Measurements from ENCODE around the gene CSNK1G2. TPM values are rescaled to one million over a fixed set of nuclear protein-coding genes. Genes with fewer than 3 reads are reported as not detected.
"Not testable (repeated sequence)": the region's sequence is repeated elsewhere in the genome, so short reads cannot be mapped to it uniquely, and the experiment has no call there.

The CSNK1G2 gene
- total RNA-seq, 1 donor from 2014 or later: 94.3 TPM

DNA sequence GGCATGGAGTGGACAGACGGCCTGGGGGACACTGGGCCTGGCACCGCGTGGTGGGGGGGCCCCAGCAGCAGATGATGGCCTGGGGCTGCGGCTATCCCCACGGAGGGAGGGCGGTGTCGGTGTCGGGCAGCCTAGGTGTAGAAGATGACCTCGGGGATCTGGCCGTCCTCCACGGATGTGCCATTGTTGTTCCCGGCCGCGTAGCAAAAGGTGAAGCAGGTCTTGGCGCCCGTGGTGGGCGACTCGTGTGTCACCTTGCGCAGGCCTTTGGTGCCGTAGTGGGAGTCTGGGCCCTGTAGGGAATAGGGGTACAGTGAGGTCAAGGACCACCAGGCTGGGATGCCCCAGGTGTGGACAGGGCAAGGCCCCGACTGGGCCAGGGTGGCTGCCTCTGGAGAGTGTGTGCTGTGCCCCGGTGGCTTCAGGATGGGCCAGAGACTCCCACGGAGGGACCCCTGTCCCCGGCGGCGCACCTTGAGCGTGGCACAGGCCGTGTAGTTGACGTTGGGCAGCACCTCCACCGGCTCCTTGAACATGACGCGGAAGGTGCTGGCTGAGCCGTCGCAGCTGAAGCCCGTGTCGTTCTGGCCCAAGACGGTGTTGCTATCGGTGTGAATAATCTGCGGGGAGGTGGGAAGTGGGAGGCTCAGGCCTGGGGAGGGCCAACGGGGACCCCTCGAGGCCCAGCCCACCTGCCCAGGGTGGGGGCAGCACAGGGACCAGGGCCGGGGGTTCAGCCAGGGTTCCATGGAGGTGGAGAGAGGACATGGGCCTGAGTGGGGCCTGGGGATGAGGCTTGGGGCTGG lies 45.6 kb downstream of the CSNK1G2 start:
- intact Hi-C loops (cut with micrococcal nuclease): no loop called here

DNA sequence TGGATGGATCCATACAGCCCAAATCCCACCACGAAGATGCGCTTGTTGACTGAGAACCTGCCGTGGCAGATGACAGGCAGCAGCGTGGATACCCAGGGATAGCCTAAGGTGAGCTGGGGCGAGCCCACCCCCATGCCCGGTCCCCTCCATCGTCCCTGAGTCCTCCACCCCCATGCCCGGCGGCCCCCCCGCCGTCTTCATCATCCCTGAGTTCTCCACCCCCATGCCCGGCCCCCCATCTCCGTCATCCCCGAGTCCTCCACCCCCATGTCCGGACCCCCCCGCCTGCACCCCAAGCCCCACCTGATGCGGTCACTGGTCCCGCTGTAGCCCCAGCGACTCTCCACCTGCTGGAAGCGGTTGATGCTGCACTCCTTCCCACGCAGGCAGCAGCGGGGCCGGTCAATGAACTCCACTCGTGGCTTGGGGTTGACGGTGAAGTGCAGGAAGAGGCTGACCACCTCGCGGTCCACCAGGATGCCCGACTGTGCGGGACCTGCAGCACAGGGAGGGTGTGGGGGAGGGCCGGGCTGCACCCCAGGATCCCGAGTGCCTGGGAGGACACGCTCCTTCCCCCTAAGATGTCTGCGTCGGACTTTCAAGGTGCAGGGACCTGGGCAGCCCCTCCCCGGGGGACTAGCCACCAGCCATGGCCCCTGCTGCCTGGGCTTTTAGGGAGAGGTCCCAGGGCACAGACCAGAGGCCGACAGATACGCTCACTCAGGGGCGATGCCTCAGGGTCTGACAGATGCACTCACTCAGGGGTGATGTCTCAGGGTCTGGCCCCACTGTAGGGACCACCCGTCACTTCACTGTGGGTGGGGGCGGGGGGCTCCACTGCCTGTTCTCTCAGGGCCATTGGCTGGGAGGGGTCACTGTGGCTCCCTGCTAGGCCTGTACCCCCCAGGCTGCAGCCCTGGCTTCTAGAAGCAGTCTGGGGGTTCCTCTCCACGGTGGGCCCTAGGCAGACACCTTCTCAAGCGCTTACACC lies 46.5 kb downstream of the CSNK1G2 start:
- intact Hi-C loops (cut with micrococcal nuclease): no loop called here

DNA sequence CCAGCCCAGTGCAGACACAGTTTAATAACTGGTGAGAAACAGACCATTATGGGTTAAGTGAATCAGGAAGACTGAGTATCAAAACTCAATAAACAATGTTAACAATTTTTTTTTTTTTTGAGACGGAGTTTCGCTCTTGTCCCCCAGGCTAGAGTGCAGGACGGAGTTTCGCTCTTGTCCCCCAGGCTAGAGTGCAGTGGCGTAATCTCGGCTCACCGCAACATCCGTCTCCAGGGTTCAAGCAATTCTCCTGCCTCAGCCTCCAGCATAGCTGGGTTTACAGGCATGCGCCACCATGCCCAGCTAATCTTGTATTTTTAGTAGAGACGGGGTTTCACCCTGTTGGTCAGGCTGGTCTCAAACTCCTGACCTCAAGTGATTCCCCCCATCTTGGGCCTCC lies 47.5 kb downstream of the CSNK1G2 start:
- intact Hi-C loops (cut with micrococcal nuclease): not testable (repeated sequence)

DNA sequence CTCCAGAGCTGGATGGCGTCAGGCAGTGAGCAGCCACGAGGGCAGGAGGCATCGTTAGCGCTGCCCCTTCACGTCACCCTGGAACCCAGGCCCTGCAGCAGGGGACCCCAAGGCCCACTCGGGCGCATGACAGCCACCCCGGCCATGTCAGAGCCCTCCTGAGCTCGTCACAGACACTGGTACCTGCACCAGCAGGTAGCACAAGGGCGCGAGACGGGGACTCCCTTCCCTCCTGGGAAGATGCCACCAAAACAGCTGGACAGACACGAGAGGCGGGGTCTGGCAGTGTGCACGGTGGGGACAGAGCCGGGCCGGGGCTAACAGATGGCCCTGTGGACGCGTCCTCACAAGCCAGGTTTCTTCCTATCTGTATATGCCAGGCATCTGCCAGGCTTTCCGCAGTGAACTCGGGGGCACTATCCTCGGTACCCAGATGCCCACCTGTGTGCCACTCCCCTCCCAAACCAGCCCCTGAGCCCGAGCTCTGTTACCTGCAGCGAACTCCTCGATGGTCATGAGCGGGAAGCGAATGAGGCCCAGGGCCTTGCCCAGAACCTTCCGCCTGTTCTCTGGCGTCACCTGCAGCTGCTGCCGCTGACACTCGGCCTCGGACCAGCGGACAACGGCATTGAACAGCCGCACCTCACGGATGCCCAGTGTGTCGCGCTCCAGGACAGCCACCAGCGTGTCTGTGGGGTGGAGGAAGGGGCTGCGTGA lies 48.7 kb downstream of the CSNK1G2 start:
- intact Hi-C loops (cut with micrococcal nuclease): no loop called here

DNA sequence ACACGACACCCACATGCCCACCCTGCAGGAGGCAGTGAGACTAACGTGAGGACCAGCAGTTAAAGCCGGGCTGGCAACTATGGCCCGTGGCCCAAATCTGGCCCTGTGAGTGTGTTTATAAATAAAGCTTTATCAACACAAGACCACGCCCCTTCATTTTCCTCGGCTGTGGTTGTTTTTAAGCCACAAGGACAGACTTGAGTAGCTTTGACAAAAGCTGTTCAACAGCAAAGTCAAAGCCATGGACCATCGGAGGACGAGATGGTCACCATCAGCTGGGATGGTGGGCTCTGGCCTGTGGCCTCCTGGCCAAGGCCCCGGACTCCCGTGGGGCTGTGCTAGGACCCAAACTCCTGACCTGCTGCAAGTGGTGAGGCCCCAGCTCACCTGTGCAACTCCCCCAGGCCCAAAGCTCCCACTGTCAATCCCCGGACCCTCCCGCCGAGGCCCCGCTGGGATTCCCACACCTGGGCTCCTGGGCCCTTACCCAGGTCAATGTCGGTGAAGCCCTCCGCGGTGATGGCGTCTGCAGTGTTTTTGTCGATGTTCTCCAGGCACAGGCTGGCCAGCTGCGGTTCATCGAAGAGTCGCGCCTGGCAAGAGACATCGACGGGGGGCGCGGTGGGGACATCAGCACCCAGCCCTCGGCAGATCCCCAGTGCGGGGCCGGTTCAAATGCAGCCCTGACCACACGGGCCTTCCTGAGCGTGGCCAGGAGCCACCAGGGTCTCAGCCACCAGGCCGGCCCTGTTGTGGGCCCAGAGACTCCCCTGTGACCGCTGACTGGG lies 49.5 kb downstream of the CSNK1G2 start:
- intact Hi-C loops (cut with micrococcal nuclease): no loop called here

DNA sequence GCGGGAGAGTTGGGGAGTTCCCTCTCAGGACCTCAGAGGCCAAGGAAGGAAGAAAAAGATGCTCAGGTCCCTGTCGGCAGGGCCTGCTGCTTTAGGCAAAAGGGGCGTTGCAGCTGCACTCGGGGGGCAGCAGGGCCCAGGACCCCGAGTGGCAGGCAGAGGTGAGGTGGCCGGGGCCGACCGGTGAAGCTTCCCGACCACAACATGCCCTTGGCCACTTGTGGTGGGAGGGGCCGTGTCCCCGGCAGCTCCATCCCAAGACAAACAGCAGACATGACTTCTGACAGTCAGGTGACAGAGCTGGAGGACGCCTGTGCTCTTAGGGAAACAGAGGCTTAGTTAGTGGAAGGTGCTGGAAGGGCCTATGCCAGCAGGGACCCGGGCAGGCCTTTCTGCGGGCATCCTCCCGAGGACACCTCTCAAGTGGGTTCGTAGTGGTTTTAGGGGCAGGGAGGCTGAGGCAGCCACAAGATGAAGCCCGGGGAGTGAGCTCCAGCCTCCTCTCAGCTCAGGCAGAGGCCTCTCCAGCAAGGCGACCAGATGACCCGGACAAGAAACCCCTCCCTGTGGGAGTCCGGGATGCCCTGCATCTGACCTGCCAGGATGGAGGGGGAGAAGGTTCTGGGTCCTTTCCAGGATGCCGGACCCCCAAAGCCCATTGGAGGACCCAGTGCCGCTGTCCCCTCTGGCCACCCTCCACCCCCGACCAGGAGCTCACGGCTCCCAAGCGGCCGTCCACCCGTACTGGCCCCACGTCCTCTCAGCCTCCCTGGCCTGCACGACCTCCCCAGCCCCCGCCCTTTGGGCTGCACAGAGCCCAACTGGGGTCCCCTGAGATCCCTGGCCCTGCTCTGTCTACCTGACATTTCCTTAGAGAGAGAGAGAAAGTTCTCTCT lies 50.3 kb downstream of the CSNK1G2 start:
- intact Hi-C loops (cut with micrococcal nuclease): no loop called here

DNA sequence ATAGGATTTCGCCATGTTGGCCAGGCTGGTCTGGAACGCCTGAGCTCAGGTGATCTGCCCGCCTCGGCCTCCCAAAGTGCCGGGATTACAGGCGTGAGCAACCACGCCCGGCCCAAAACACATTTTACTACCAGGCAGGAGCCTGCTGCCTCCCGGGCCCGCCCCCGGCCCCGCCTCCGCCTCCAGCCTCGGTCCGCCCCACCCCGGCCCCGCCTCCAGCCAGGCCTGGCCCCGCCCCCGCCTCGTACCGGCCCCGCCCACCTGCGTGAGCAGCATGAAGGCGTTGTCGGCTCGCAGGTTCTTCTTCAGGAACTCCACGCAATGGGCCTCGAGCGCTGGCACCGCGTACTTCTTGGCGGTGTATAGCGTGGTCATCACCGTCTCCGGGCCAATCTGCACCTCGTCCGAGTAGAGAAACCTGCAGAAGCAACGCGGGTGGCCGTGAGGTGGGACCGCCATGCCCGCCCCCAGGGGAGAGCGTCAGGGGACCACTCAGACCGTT lies 51.8 kb downstream of the CSNK1G2 start:
- intact Hi-C loops (cut with micrococcal nuclease): no loop called here

DNA sequence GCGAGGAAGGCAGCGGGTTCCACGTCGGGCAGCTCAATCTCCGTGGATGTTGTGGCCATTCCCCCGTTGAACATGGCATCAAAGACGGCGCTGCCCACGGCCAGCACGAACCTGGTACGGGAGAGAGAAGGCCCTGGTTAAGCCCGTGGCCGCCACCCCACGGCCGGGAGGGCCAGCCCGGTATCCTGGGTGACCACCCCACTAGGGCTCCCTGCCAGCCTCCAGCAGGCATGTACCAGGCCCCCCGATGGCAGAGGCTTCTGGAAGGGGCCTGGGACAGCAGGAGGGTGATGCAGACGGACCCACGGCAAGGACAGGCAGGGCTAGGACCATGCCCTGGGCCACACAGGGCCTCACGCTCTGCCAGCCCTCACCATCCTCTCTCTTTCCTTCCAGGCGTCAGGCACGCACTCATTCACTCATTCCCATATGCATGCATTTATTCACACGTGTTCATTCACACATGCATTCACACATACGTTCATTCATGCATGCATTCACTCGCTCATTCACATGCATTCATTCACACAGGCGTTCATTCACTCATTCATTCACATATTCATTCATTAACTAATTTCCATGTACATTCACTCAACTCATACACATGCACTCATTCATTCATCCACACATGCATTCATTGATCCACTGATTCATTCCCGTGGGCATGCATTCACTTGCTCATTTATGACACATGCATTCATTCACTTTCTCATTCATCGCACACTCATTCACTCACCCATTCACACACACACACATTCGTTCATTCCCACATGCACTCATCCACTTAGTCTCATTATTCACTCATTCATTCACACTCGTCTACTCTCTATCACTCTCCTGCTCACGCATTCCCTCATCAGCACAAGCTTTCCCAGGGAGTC lies 56.6 kb downstream of the CSNK1G2 start:
- intact Hi-C loops (cut with micrococcal nuclease): no loop called here

DNA sequence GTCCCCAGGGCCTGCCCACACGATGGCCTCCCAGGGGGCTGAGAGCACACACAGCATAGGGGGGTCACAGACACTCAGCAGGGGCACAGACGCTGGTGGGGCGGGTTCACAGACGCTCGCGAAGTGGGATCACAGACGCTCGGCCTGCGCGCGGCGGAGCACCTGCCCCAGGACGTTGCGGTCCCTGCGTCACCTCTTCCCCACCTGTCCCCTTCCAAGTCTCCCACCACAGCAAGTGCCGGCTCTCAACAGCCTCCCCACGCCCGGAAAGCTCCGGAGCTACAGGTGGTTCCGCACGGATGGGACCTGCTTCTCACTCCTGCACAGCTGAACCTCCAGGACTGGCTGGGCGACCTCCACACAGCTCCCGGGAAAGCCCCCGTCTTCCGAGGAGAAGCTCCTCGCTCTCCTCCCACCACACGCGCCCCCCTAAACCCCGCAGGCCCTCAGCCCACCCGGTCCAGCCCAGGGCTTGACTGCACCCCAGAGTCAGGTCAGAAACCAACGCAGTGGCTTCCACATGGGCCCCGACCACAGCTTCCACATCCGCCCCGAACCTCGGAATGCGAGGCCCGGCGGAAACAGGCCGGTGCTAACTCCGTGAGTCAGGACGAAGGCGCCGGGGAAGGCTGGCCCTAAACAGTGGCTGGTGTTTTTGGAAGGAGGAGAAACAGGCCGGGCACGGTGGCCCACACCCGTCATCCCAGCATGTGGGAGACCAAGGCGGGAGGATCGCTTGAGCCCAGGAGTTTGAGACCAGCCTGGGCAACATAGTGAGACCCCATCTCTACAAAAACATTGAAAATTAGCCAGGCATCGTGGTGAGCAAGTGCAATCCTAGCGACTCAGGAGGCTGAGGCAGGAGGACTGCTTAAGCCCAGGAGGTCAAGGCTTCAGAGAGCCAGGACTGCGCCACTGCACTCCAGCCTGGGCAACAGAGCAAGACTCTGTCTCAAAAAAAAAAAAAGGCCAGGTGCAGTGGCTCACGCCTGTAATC lies 58.0 kb downstream of the CSNK1G2 start:
- intact Hi-C loops (cut with micrococcal nuclease): no loop called here

DNA sequence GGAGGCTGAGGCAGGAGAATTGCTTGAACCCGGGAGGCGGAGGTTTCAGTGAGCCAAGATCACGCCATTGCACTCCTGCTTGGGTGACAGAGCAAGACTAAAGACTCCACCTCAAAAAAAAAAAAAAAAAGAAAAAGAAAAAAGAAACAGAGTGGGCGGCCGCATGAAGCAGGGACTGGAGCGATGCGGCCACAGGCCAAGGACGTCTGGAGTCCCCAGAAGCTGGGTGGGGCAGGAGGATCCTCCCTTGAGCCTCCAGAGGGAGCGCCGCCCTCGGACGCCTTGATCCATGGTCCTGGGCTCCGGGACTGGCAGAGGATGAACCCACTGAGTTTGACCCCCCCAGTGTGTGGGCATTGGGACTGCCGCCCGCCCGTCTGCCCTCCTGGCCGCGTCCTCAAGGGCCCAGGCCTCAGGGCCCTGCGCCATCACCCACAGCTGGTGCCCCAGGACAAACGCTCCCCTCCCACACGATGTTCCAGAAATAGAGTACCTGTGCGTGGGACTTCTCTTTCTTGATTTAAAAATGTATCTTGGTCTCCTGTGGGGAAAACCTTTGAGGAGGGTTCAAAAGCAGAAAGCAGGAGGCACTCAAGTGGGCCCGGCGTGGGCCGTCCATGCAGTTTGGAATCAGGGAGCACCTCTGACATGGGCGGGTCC lies 59.0 kb downstream of the CSNK1G2 start:
- intact Hi-C loops (cut with micrococcal nuclease): no loop called here

DNA sequence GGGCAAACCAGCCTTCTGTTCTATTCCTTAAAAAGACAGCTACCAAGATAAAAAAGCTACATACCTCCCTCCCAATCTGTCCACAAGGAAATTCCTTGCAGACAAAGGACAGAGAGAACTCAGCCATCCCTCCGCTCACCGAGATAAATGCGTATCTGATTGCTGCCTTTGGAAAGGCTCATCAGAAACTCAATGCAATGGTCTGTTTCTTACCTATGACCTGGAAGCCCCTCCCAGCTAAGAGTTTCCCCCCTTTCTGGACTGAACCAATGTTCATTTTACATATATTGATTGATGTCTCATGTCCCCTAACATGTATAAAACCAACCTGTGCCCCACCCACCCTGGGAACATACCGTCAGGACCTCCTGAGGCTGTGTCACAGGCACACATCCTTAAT lies 62.9 kb downstream of the CSNK1G2 start:
- intact Hi-C loops (cut with micrococcal nuclease): no loop called here

DNA sequence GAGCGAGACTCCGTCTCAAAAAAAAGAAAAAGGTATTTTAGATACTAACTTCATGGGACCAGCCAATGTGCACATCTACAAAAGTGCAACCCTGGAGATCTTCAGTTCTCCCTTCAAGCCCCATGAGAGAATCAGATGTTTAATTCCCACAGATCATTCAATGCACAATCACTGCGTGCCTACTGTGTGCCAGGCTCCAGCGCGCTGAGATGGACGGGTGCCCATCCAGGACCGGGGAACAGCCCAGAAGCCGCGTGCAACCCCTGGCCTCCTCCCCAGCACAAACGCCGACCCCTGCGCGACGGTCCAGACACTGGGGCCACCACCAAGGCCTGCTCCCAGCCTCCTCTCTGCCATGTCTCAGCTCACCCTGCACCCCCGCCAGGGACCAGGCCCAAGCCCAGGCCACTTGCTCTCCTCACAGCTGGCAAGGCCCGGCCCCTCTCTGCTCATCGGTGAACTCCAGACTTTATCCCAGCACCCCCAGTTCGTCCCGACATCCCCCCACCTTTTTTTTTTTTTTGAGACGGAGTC lies 69.2 kb downstream of the CSNK1G2 start:
- intact Hi-C loops (cut with micrococcal nuclease): no loop called here

DNA sequence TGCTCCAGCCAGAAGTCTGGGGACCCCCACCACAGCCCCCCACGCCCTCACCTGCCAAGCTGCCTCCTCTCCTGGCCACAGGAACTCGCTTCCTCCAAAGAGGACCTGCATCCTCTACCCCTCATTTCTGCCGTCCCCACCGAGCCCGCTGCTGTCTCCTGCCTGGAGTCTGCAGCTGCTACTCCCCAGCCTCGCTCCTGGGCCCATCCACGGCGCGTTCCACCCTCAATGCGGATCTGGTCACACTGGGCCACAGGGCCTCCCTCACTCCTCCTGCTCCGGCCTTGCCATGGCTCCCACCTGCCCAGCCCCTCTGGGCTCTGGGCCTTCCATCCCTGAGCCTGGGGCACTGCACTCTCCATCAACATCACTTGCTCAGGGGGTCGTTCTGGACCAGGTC lies 70.2 kb downstream of the CSNK1G2 start:
- intact Hi-C loops (cut with micrococcal nuclease): no loop called here

DNA sequence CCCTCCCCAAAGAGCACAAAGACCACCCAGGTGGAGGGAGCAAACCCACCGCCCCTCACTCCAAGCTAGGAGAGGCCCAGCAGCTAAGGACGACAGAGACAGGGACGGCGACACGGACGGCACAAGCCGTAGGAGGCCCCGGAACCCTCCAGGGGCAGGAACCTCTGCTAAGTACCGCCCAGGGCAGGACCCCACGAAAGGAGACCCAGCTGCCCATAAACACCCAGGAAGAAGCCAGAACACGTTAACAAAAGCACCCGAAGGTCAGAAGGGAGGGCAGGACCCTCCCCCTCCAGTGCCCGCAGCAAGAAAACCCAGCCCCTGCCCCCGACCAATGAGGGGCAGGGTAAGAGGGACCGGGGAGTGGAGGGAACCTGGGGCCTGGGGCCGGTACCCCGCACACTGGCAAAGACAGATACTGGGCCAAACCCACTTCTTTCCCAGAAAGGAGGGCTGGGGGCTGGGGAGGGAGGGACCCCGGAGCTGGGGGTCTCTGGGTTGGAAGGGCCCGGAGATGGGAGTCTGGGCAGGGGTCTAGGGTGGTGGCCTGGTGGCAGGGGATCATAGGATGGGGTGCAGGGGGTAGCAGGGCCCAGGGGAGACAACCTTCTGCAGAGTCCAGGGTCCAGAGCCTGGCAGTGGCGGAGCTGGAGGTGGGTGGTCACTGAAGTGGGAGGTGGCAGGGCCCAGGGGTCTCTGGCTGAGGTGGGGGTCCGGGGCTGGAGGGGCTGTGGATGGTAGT lies 72.1 kb downstream of the CSNK1G2 start:
- intact Hi-C loops (cut with micrococcal nuclease): no loop called here

DNA sequence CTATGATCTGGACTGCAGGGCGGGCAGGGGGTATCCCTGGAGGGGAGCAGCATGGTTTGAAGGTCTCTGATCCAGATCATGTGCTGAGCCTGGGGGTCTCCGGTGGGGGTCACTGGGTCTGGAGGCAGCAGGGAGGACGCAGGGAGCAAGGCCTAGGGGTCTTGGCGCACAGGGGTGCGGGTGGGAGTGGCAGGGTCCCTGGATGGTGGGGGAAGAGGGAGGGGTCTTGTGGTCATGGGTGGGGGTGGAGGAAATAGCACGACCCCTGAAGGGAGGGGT lies 72.7 kb downstream of the CSNK1G2 start:
- intact Hi-C loops (cut with micrococcal nuclease): no loop called here

DNA sequence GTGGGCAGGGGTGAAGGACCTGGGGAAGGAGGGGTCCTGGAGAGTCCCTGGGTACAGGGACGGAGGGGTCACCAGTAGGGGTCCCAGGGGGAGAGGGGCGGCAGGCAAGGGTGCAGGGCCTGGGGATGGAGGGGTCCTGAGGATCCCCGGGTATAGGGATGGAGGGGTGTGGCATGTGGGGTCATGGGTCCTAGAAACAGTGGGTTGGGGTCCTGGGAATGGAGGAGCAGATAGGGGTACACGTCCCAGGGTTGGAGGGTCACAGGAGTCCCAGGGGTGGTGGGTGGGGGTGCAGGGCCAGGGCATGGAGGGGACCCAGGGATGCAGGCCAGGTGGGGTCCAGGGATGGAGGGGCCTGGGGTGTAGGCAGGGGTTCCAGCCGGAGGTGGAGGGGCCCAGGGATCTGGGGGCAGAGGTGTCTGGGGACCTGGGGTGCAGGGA lies 73.2 kb downstream of the CSNK1G2 start:
- intact Hi-C loops (cut with micrococcal nuclease): no loop called here

Data from T-helper 2 cell treated with Interferon-gamma antibody and Interleukin-4, amounts not matched to agents 100 ng/mL and 5 ng/mL, for 36 hours (primary cell).